Lower leg skin (tissue), 3 donors: ENCODE measurements around the gene NBEA.

Source experiments
- CTCF ChIP-seq, 3 donors: fragments of 450-650 bp; IDR thresholded peaks; one replicate each; pipeline ENCODE4 v1.5.1; 2016; ENCODE audit warnings: antibody characterized with exemption in 3 of 3, mild to moderate bottlenecking in 3 of 3, moderate library complexity in 2 of 3
- POLR2A ChIP-seq, 2 donors: fragments of 450-650 bp; IDR thresholded peaks; one replicate each; pipeline ENCODE4 v1.6.1; 2016 to 2017; ENCODE audit warnings: antibody characterized with exemption in 2 of 2, mild to moderate bottlenecking in 1 of 2, moderate library complexity in 1 of 2

DNA sequence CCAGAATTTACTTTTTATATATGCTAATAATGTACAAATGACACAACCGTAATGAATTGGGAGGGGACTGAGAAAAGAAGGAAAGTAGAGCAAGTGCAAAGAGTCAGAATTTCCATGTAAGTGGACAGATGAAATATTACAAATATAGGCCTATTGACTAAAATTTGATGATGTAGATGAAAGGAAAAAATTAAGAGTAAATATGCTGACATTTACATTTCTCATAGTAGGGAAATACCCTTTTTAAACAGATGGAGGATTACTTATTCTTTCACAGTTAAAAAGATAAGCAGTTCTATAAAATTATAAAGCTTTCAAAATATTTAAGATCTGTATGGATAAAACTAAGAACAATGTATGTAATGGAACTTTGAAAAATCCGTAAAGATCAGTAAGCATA lies 185.4 kb downstream of the NBEA start:
- TF ChIP-seq CTCF (IDR thresholded peaks at IDR 0.05) (no peak), POLR2A (IDR thresholded peaks at IDR 0.05) (no peak)
